Activated CD8-positive, alpha-beta memory T cell treated with anti-CD3 and anti-CD28 coated beads for 48 hours (primary cell): Measurements from ENCODE around the gene GGPS1.
A peak's percentile ranks its signal among the peaks of the same experiment; 100 is the strongest.
"Not testable (repeated sequence)": the region's sequence is repeated elsewhere in the genome, so short reads cannot be mapped to it uniquely, and the experiment has no call there.

Experiments used
- DNase-seq, 3 experiments: peaks; one replicate each; pipeline ENCODE4 v3.0.0-alpha.2; 2020; ENCODE audit warnings: low read depth in 2 of 3, low spot score in 2 of 3

The GGPS1 gene

GRCh38 chr1:235328271-235329138 lies at the start of gene GGPS1:
Gene GGPS1 (plus strand): TSS chr1:235328570. CDS start chr1:235335265, 6,695 bp downstream.
- DNase-seq, result peak; percentile 96 to 98 (median 97)

DNA sequence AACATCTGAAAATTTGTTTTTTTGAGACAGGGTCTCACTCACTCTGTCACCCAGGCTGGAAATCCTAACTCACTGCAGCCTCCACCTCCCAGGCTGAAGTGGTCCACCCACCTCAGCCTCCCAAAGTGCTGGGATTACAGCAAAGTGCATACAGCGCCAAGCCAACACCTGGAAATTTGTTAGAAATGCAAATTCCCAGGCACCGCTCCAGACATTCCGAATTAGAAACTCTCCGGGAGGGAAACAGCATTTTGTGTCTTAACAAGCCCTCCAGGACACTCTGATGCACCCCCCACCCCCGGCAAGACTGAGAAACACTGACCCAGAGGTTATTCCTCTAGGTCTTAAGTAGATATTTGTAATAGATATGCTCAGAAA lies 49.5 kb upstream of the GGPS1 start:
- no peak for DNase-seq

DNA sequence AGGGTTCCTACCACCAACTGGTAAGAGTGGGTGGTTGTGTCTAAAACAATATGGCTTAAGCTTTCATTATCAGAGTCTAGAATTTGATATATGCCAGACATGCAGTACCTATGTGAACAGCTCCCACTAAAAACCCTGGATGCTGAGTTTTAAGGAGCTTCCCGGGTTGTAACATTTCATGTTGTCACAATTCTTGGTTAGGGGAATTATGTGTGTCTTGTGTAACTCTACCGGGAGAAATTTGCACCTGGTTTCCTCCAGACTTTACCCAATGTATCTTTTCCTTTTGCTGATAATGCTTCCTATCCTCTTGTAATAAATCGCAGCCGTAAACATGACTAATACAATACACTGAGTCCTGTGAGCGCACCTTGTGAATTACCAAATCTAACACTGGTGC lies 48.7 kb upstream of the GGPS1 start:
- no peak for DNase-seq

DNA sequence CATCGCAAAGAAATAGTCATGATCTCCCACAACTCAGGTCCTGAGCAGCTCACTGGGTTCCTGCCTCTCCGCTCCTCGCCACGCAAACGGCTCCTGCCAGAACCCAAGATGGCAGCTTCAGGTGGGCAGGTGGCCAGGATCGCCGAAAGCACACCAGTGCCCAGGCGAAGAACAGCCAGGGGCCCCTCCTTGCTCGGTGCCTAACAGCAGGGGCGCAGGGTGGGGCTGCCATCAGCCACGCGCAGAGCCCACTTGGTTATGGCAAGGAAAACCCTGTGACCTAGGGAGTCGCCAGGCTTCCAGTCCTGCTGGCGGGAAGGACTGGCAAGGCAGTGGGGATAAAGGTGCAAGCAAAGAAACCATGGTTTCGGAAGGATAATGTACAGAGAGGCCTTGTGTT lies 47.9 kb upstream of the GGPS1 start:
- DNase-seq, result no peak

GRCh38 chr1:235283636-235284035 lies 44.7 kb upstream of the GGPS1 start:
- not testable (repeated sequence) for DNase-seq

- no peak for DNase-seq
These were observed 44.1 kb upstream of the GGPS1 start for GRCh38 chr1:235284231-235284769.

GRCh38 chr1:235286667-235287066 lies 41.7 kb upstream of the GGPS1 start:
- DNase-seq, result no peak

DNA sequence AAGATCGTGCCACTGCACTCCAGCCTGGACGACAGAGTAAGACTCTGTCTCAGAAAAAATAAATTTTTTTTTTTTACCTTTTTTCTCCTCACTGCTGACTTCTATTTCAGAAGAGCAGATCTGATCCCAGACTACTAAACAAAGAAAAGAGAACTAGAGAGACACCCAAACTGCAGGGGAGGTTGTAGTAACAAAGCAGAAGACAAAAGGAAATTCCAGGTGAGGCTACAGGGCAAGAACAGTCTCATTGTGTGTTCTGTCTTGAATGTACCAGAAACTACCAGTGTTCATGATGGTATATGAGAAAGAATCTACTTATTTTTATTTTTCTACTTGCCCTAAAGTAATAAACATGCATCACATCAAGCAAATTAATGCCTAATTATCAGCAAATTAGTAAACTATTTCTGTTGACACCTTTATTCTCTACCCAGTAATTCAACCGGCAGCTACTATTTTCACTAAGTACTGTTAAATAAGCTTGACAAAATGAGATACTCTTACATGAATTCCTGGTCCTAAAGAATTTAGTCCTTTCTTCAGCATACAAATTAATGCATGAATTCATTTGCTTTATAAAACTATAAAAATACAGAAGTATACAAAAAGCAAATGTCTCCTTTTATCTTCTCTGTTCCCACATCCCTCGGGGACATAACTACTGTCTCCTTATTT lies 41.0 kb upstream of the GGPS1 start:
- no peak for DNase-seq

- no peak for DNase-seq
These were observed 38.3 kb upstream of the GGPS1 start for GRCh38 chr1:235289859-235290739.

DNA sequence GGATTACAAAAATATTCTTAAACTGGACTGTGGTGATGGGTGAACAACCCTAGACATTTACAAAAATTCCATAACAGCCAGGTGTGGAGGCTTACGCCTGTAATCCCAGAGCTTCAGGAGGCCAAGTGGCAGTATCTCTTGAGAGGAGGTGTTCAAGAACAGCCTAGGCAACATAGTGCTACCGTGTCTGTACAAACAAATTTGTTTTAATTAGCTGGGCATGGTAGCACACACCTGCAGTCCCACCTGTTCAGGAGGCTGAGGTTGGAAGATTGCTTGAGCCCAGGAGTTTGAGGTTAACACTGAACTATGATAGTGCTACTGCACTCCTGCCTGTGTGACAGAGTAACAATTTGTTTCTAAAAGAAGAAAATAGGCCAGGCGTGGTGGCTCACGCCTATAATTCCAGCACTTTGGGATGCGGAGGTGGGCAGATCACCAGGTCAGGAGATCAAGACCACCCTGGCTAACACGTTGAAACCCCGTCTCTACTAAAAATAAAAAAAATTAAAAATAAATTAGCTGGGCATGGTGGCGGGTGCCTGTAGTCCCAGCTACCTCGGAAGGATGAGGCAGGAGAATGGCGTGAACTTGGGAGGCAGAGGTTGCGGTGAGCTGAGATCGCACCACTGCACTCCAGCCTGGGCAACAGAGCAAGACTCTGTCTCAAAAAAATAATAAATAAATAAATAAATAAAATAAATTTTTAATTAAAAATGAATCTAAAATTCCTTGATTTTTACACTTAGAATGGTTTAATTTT lies 37.4 kb upstream of the GGPS1 start:
- DNase-seq, result no peak

DNA sequence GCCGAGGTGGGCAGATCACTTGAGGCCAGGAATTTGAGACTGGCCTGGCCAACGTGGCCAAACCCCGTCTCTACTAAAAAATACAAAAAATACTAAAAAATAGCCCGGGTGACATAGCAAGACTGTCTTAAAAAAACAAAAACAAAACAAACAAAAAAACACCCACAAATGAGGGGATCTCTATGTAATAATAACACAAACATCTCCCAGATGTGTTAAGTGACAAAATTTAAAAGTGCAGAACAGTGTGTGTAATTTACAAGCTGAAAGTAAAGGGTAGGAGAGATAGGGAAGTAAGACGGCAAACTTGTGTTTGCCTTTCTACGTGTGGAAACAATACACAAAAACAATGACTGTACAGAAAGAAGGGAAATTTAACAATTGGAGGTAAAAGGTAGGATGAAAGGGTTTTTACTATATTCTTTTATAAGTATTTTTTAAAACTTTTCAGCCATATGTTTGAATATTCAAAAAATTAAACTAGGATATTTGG lies 36.7 kb upstream of the GGPS1 start:
- no peak for DNase-seq

- no peak for DNase-seq
These were observed 35.6 kb upstream of the GGPS1 start for GRCh38 chr1:235292790-235293189.

- no peak for DNase-seq
These were observed 34.9 kb upstream of the GGPS1 start for GRCh38 chr1:235293322-235293942.

DNA sequence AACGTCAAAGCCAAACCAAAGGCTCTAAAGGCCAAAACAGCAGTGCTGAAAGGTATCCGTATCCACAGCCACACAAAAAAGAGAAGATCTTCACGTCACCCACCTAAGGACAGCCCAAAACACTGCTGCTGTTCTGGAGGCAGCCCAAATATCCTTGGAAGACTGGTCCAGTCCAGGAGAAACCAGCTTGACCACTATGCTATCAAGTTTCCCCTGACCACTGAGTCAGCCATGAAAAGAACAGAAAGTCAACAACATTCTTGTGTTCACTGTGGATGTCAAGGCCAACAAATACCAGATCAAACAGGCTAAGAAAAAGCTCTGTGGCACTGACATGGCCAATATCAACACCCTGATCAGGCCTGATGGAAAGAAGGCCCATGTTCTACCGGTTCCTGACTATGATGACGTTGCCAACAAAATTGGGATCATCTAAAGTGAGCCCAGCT lies 32.4 kb upstream of the GGPS1 start:
- DNase-seq, result no peak

DNA sequence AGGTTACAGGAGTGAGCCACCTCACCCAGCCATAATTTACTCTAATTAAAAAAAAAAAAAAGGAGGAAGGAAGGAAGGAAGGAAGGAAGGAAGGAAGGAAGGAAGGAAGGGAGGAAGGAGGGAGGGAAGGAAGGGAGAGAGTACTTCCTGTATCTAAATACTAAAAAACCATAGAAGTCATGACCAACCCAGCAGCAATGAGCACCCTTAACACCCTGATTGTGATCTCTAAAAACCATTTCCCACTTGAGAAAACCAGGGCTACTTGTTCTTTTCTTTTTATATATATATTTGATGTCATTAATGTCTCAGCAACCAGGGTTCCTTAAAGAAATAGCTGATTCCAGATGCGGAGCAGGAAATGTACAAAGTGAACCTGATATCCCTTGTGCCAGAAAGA lies 31.6 kb upstream of the GGPS1 start:
- no peak for DNase-seq

DNA sequence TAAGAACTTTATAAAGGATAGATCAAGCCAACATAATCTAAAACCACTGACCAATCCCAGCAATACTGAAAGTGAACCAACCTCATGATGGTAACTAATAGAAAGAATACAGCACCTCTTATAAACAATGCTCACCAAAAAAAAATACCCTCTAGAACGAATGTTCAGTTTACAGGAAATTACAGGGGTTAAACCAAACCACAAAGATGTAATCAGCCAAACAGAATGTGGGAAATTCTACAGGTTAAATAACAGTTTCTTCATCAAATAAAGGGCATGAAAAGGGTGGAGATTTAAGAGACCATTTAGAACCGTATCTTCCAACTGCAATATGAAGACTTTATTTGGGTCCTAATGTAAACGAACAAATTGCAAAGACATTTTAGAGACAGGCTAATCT lies 30.8 kb upstream of the GGPS1 start:
- DNase-seq, result no peak

- no peak for DNase-seq
These were observed 29.6 kb upstream of the GGPS1 start for GRCh38 chr1:235298758-235299157.

GRCh38 chr1:235299169-235299858 lies 29.1 kb upstream of the GGPS1 start:
- no peak for DNase-seq

GRCh38 chr1:235302143-235302542 lies 26.2 kb upstream of the GGPS1 start:
- no peak for DNase-seq
